SK-N-SH treated with all-trans-retinoic acid at 6 μM for 48 hours (cell line): ENCODE results near the gene CDC6.

ENCODE experiments used
- CSDC2 ChIP-seq: fragments of 250-450 bp; sonication (Bioruptor Pico); IDR thresholded peaks from 2 replicates; pipeline ENCODE4 v1.5.0; 2020; ENCODE audit warnings: mild to moderate bottlenecking, moderate library complexity
- PATZ1 ChIP-seq: fragments of 250-450 bp; sonication (Bioruptor Pico); IDR thresholded peaks from 2 replicates; pipeline ENCODE4 v1.8.0; 2020; ENCODE audit warnings: mild to moderate bottlenecking, moderate library complexity, borderline replicate concordance
- PPARA ChIP-seq: fragments of 250-450 bp; sonication (Bioruptor Pico); IDR thresholded peaks from 2 replicates; pipeline ENCODE4 v1.5.0; 2020; ENCODE audit warnings: mild to moderate bottlenecking, borderline replicate concordance
- ZNF565 ChIP-seq: fragments of 450-650 bp; formaldehyde crosslinking; conservative IDR thresholded peaks from 2 replicates; pipeline ENCODE4 v1.5.0; 2020; ENCODE audit warnings: low read depth, mild to moderate bottlenecking, moderate library complexity

DNA sequence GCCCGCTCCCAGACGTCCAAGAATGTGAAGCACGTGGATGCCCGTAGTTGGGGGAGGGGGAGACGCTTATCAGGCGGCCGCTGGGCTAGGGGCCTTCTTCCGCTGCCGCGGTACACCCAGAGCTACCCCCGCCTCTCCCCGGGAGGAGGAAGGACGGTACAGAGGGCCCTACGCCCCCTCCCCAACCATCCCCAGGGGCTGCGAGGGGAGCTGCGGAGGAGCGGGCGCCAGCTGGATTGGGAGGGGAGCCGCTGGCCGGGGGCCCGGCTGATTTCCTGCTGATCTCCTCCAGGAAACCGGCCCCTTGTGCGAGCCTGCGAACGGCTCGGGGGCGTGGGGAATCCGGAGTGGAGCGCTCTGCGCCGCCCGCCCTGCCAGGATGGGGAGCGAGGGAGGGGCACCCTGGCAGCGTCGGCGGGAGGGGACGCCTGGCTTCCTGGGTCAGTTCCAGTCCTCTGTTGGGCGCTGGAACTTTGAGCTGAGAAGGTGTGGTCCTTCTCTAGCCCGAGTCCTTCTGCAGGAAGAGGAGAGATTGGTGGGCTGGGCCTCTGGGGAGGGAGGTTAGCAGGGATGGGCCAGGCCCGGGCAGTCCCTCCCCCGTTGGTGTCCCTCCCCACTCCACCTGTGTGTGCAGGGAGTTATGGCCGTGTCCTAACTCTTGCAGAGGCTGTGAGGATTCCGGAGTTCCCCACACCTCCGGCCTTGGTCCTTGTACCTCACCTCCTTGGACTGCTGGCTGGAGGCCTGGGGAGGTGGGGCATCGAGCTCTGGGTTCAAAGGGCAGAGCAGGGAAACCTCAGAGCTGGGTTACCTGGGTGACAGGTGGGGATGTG, 57.7 kb downstream of the CDC6 start:
- TF ChIP-seq ZNF565 (CRISPR knock-in tag), result no peak
- no peak for TF ChIP-seq PPARA (CRISPR knock-in tag)
- no peak for TF ChIP-seq CSDC2 (CRISPR knock-in tag)
- peak; percentile 78; the same call in 1 of the 2 replicates for TF ChIP-seq PATZ1 (CRISPR knock-in tag)
